ENCODE measurements around the gene CYB561A3. TPM values are rescaled to one million over a fixed set of nuclear protein-coding genes. Genes with fewer than 3 reads are reported as not detected.

CYB561A3 gene
- polyA plus RNA-seq, 3 donors: 23.1 to 39.4 (median 31.2) TPM

GRCh38 chr11:61334434-61335354 is 27.0 kb downstream of the CYB561A3 start:
- 66 to 80% (median 79%) methylated on average over 16 of the region's 16 CpGs for WGBS, 3 donors
- no peak overlapping the region for H3K27ac ChIP-seq (ENCODE audit: low read depth, low read length)

GRCh38 chr11:61333550-61334433 is 27.9 kb downstream of the CYB561A3 start:
- 26 to 31% (median 31%) methylated on average over 19 of the region's 19 CpGs for WGBS, 3 donors

GRCh38 chr11:61332797-61333549 is 28.7 kb downstream of the CYB561A3 start, which contains the start of the genes DDB1 and TKFC:
Gene DDB1 (minus strand): TSS chr11:61333105. CDS start chr11:61332968, 137 bp downstream.
Gene TKFC (plus strand): TSS chr11:61333228. CDS start chr11:61334729, 1,501 bp downstream.
- WGBS, 3 donors: 0% methylated on average over 63 to 80 of the region's 81 CpGs
- H3K27ac ChIP-seq (ENCODE audit: low read depth, low read length): no peak within 1 kb of the TSS

More at GRCh38 chr11:61333550-61334433, 27.9 kb downstream of the CYB561A3 start:
- no peak overlapping the region for H3K27ac ChIP-seq (ENCODE audit: low read depth, low read length)

GRCh38 chr11:61332281-61332796 is 29.3 kb downstream of the CYB561A3 start:
- 0 to 1% (median 0%) methylated on average over 24 of the region's 24 CpGs for WGBS, 3 donors

GRCh38 chr11:61331651-61332050 is 30.0 kb downstream of the CYB561A3 start:
- no peak overlapping the region for H3K27ac ChIP-seq (ENCODE audit: low read depth, low read length)
- 57 to 70% (median 60%) methylated on average over 6 of the region's 6 CpGs for WGBS, 3 donors

More at GRCh38 chr11:61332281-61332796, 29.3 kb downstream of the CYB561A3 start:
- no peak overlapping the region for H3K27ac ChIP-seq (ENCODE audit: low read depth, low read length)

- WGBS, 3 donors: 89 to 96% (median 92%) methylated on average over 4 of the region's 4 CpGs
- H3K27ac ChIP-seq (ENCODE audit: low read depth, low read length): no peak overlapping the region
Measured at GRCh38 chr11:61329871-61330270, 31.8 kb downstream of the CYB561A3 start.

- no peak overlapping the region for H3K27ac ChIP-seq (ENCODE audit: low read depth, low read length)
- 90 to 93% (median 93%) methylated on average over 9 of the region's 9 CpGs for WGBS, 3 donors
Measured at GRCh38 chr11:61328351-61328750, 33.3 kb downstream of the CYB561A3 start.

GRCh38 chr11:61327669-61328071 is 34.0 kb downstream of the CYB561A3 start:
- H3K27ac ChIP-seq (ENCODE audit: low read depth, low read length): no peak overlapping the region

GRCh38 chr11:61325649-61326414 is 35.9 kb downstream of the CYB561A3 start:
- 81 to 92% (median 83%) methylated on average over 2 of the region's 2 CpGs for WGBS, 3 donors
- H3K27ac ChIP-seq (ENCODE audit: low read depth, low read length): no peak overlapping the region

- H3K27ac ChIP-seq (ENCODE audit: low read depth, low read length): no peak overlapping the region
- 53 to 83% (median 74%) methylated on average over 2 of the region's 2 CpGs for WGBS, 3 donors
Measured at GRCh38 chr11:61315260-61315659, 46.4 kb downstream of the CYB561A3 start.

- WGBS, 3 donors: 72 to 95% (median 84%) methylated on average over 8 of the region's 8 CpGs
- H3K27ac ChIP-seq (ENCODE audit: low read depth, low read length): no peak overlapping the region
Measured at GRCh38 chr11:61310749-61311148, 50.9 kb downstream of the CYB561A3 start.

GRCh38 chr11:61309739-61310138 is 51.9 kb downstream of the CYB561A3 start:
- WGBS, 3 donors: 92 to 96% (median 94%) methylated on average over 7 of the region's 7 CpGs
- H3K27ac ChIP-seq (ENCODE audit: low read depth, low read length): no peak overlapping the region

GRCh38 chr11:61309141-61309540 is 52.5 kb downstream of the CYB561A3 start:
- 90 to 92% (median 91%) methylated on average over 4 of the region's 4 CpGs for WGBS, 3 donors
- no peak overlapping the region for H3K27ac ChIP-seq (ENCODE audit: low read depth, low read length)

GRCh38 chr11:61307354-61307753 is 54.3 kb downstream of the CYB561A3 start:
- WGBS, 3 donors: 71 to 91% (median 85%) methylated on average over 1 of the region's 1 CpG
- H3K27ac ChIP-seq (ENCODE audit: low read depth, low read length): no peak overlapping the region

GRCh38 chr11:61306221-61306620 is 55.5 kb downstream of the CYB561A3 start:
- H3K27ac ChIP-seq (ENCODE audit: low read depth, low read length): no peak overlapping the region
- 84 to 100% (median 91%) methylated on average over 1 of the region's 1 CpG for WGBS, 3 donors

GRCh38 chr11:61305417-61305816 is 56.3 kb downstream of the CYB561A3 start:
- no peak overlapping the region for H3K27ac ChIP-seq (ENCODE audit: low read depth, low read length)
- whole genome bisulfite sequencing, 3 donors: 97 to 98% (median 98%) methylated on average over 7 of the region's 7 CpGs

GRCh38 chr11:61303725-61304124 is 58.0 kb downstream of the CYB561A3 start:
- H3K27ac ChIP-seq (ENCODE audit: low read depth, low read length): no peak overlapping the region
- 96% methylated on average over 9 of the region's 9 CpGs for WGBS, 3 donors
